GM08714 (cell line): ENCODE measurements around the gene GRIN3B.
"Not testable (repeated sequence)": the region's sequence is repeated elsewhere in the genome, so short reads cannot be mapped to it uniquely, and the experiment has no call there.

Experiments used
- H3K4me3 ChIP-seq: fragments of 200-500 bp; sonication (Bioruptor generic); 2 replicates; pipeline ENCODE4 v1.5.1; 2014; ENCODE audit warnings: mild to moderate bottlenecking, low read length, inconsistent platforms
- ZNF274 ChIP-seq: IDR thresholded peaks from 2 replicates; pipeline ENCODE4 v1.6.1; 2012; ENCODE audit warnings: mild to moderate bottlenecking, low read depth, low read length

The GRIN3B gene

GRCh38 chr19:1000095-1000494, at the start of gene GRIN3B:
Gene GRIN3B (plus strand): TSS chr19:1000419. CDS start chr19:1000438, 19 bp downstream.
- H3K4me3 ChIP-seq, result no peak within 1 kb of the TSS
- TF ChIP-seq ZNF274, result no peak

GRCh38 chr19:952049-952679, 48.1 kb upstream of the GRIN3B start:
- no peak overlapping the region; the same call in 1 of the 2 replicates for H3K4me3 ChIP-seq
- no peak for TF ChIP-seq ZNF274

- H3K4me3 ChIP-seq, result peak overlapping the region; percentile 3; the same call in 1 of the 2 replicates
- TF ChIP-seq ZNF274, result no peak
Measured at GRCh38 chr19:952680-953444, 47.4 kb upstream of the GRIN3B start.

GRCh38 chr19:953445-954271, 46.6 kb upstream of the GRIN3B start:
- TF ChIP-seq ZNF274, result no peak
- H3K4me3 ChIP-seq, result no peak overlapping the region

GRCh38 chr19:954272-954671, 45.9 kb upstream of the GRIN3B start:
- no peak overlapping the region for H3K4me3 ChIP-seq
- no peak for TF ChIP-seq ZNF274

GRCh38 chr19:954672-955494, 45.3 kb upstream of the GRIN3B start:
- no peak overlapping the region for H3K4me3 ChIP-seq
- no peak for TF ChIP-seq ZNF274

GRCh38 chr19:955803-956765, 44.1 kb upstream of the GRIN3B start:
- no peak overlapping the region for H3K4me3 ChIP-seq
- TF ChIP-seq ZNF274, result no peak

- H3K4me3 ChIP-seq, result no peak overlapping the region
- TF ChIP-seq ZNF274, result no peak
Measured at GRCh38 chr19:956766-957440, 43.3 kb upstream of the GRIN3B start.

GRCh38 chr19:957578-957977, 42.6 kb upstream of the GRIN3B start:
- H3K4me3 ChIP-seq, result not testable (repeated sequence)

- no peak overlapping the region for H3K4me3 ChIP-seq
- TF ChIP-seq ZNF274, result no peak
Measured at GRCh38 chr19:958967-959855, 41.0 kb upstream of the GRIN3B start.

GRCh38 chr19:960020-960419, 40.2 kb upstream of the GRIN3B start:
- no peak for TF ChIP-seq ZNF274
- no peak overlapping the region for H3K4me3 ChIP-seq
